22Rv1 (cell line): ENCODE measurements around the gene PARP8.

ENCODE experiments used
- H3K27ac ChIP-seq: fragments of 450-650 bp; 2 replicates; pipeline ENCODE4 v1.5.1; 2017
- CTCF ChIP-seq: fragments of 450-650 bp; IDR thresholded peaks from 2 replicates; pipeline ENCODE4 v1.5.1; 2017; ENCODE audit warnings: mild to moderate bottlenecking
- ZFX ChIP-seq: fragments of 450-650 bp; IDR thresholded peaks from 2 replicates; pipeline ENCODE4 v1.6.1; 2017; ENCODE audit warnings: antibody characterized with exemption, borderline replicate concordance

PARP8 gene

GRCh38 chr5:50864466-50864865 lies 198.0 kb downstream of the PARP8 start:
- H3K27ac ChIP-seq = no peak overlapping the region
- no peak for TF ChIP-seq ZFX
- TF ChIP-seq CTCF = no peak

- H3K27ac ChIP-seq = no peak overlapping the region
- TF ChIP-seq ZFX = no peak
- TF ChIP-seq CTCF = no peak
Observed at GRCh38 chr5:50866415-50866814, 200.0 kb downstream of the PARP8 start.

GRCh38 chr5:50867140-50867539 lies 200.7 kb downstream of the PARP8 start:
- TF ChIP-seq CTCF = no peak
- TF ChIP-seq ZFX = no peak
- H3K27ac ChIP-seq = no peak overlapping the region

- TF ChIP-seq ZFX (no peak), CTCF (no peak)
- no peak overlapping the region for H3K27ac ChIP-seq
Observed at GRCh38 chr5:50873595-50874277, 207.3 kb downstream of the PARP8 start.

- TF ChIP-seq CTCF = no peak
- no peak for TF ChIP-seq ZFX
- H3K27ac ChIP-seq = no peak overlapping the region
Observed at GRCh38 chr5:50874306-50875001, 208.0 kb downstream of the PARP8 start.

GRCh38 chr5:50875002-50875344 lies 208.5 kb downstream of the PARP8 start:
- TF ChIP-seq CTCF (no peak), ZFX (no peak)
- H3K27ac ChIP-seq = no peak overlapping the region

GRCh38 chr5:50878470-50878869 lies 212.0 kb downstream of the PARP8 start:
- TF ChIP-seq CTCF (no peak), ZFX (no peak)
- no peak overlapping the region for H3K27ac ChIP-seq
